Measurements from ENCODE around the gene CXCR4.

GRCh38 chr2:136106505-136106904 is 11.4 kb downstream of the CXCR4 start:
- TF ChIP-seq EZH2 (IDR thresholded peaks at IDR 0.05; ENCODE audit: low read depth, unreplicated experiment) (no peak), CTCF (conservative IDR thresholded peaks at IDR 0.05; ENCODE audit: low read depth in 2 of 2) (no peak), POLR2AphosphoS5 (IDR thresholded peaks at IDR 0.05; ENCODE audit: low read depth) (no peak)
- TF ChIP-seq, protein P1, sequence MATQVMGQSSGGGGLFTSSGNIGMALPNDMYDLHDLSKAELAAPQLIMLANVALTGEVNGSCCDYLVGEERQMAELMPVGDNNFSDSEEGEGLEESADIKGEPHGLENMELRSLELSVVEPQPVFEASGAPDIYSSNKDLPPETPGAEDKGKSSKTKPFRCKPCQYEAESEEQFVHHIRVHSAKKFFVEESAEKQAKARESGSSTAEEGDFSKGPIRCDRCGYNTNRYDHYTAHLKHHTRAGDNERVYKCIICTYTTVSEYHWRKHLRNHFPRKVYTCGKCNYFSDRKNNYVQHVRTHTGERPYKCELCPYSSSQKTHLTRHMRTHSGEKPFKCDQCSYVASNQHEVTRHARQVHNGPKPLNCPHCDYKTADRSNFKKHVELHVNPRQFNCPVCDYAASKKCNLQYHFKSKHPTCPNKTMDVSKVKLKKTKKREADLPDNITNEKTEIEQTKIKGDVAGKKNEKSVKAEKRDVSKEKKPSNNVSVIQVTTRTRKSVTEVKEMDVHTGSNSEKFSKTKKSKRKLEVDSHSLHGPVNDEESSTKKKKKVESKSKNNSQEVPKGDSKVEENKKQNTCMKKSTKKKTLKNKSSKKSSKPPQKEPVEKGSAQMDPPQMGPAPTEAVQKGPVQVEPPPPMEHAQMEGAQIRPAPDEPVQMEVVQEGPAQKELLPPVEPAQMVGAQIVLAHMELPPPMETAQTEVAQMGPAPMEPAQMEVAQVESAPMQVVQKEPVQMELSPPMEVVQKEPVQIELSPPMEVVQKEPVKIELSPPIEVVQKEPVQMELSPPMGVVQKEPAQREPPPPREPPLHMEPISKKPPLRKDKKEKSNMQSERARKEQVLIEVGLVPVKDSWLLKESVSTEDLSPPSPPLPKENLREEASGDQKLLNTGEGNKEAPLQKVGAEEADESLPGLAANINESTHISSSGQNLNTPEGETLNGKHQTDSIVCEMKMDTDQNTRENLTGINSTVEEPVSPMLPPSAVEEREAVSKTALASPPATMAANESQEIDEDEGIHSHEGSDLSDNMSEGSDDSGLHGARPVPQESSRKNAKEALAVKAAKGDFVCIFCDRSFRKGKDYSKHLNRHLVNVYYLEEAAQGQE (IDR thresholded peaks at IDR 0.05; ENCODE audit: unreplicated experiment) = no peak
- TF ChIP-seq, protein P2, sequence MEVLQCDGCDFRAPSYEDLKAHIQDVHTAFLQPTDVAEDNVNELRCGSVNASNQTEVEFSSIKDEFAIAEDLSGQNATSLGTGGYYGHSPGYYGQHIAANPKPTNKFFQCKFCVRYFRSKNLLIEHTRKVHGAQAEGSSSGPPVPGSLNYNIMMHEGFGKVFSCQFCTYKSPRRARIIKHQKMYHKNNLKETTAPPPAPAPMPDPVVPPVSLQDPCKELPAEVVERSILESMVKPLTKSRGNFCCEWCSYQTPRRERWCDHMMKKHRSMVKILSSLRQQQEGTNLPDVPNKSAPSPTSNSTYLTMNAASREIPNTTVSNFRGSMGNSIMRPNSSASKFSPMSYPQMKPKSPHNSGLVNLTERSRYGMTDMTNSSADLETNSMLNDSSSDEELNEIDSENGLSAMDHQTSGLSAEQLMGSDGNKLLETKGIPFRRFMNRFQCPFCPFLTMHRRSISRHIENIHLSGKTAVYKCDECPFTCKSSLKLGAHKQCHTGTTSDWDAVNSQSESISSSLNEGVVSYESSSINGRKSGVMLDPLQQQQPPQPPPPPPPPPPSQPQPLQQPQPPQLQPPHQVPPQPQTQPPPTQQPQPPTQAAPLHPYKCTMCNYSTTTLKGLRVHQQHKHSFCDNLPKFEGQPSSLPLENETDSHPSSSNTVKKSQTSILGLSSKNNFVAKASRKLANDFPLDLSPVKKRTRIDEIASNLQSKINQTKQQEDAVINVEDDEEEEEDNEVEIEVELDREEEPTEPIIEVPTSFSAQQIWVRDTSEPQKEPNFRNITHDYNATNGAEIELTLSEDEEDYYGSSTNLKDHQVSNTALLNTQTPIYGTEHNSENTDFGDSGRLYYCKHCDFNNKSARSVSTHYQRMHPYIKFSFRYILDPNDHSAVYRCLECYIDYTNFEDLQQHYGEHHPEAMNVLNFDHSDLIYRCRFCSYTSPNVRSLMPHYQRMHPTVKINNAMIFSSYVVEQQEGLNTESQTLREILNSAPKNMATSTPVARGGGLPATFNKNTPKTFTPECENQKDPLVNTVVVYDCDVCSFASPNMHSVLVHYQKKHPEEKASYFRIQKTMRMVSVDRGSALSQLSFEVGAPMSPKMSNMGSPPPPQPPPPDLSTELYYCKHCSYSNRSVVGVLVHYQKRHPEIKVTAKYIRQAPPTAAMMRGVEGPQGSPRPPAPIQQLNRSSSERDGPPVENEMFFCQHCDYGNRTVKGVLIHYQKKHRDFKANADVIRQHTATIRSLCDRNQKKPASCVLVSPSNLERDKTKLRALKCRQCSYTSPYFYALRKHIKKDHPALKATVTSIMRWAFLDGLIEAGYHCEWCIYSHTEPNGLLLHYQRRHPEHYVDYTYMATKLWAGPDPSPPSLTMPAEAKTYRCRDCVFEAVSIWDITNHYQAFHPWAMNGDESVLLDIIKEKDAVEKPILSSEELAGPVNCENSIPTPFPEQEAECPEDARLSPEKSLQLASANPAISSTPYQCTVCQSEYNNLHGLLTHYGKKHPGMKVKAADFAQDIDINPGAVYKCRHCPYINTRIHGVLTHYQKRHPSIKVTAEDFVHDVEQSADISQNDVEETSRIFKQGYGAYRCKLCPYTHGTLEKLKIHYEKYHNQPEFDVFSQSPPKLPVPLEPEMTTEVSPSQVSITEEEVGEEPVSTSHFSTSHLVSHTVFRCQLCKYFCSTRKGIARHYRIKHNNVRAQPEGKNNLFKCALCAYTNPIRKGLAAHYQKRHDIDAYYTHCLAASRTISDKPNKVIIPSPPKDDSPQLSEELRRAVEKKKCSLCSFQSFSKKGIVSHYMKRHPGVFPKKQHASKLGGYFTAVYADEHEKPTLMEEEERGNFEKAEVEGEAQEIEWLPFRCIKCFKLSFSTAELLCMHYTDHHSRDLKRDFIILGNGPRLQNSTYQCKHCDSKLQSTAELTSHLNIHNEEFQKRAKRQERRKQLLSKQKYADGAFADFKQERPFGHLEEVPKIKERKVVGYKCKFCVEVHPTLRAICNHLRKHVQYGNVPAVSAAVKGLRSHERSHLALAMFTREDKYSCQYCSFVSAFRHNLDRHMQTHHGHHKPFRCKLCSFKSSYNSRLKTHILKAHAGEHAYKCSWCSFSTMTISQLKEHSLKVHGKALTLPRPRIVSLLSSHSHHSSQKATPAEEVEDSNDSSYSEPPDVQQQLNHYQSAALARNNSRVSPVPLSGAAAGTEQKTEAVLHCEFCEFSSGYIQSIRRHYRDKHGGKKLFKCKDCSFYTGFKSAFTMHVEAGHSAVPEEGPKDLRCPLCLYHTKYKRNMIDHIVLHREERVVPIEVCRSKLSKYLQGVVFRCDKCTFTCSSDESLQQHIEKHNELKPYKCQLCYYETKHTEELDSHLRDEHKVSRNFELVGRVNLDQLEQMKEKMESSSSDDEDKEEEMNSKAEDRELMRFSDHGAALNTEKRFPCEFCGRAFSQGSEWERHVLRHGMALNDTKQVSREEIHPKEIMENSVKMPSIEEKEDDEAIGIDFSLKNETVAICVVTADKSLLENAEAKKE (CRISPR knock-in tag; IDR thresholded peaks at IDR 0.05) = no peak
